Muscle of leg (tissue), 11 donors: ENCODE data around the gene R3HDM2. TPM values are rescaled to one million over a fixed set of nuclear protein-coding genes. Genes with fewer than 3 reads are reported as not detected.

ENCODE experiments used
- DNase-seq: peaks from one replicate; pipeline ENCODE4 v3.0.0; 2013
- H3K27ac ChIP-seq: one replicate; pipeline ENCODE4 v1.5.1; 2013; ENCODE audit warnings: mild to moderate bottlenecking, low read length, control low read depth
- H3K27me3 ChIP-seq: one replicate; pipeline ENCODE4 v1.6.1; 2013; ENCODE audit warnings: low read length; ENCODE audit not compliant: control insufficient read depth, insufficient read depth
- H3K36me3 ChIP-seq: one replicate; pipeline ENCODE4 v1.6.1; 2013; ENCODE audit warnings: low read length; ENCODE audit not compliant: control insufficient read depth, insufficient read depth
- H3K4me1 ChIP-seq: one replicate; pipeline ENCODE4 v1.6.1; 2013; ENCODE audit warnings: low read length; ENCODE audit not compliant: control insufficient read depth, insufficient read depth
- H3K4me3 ChIP-seq: one replicate; pipeline ENCODE4 v1.5.1; 2013; ENCODE audit warnings: low read length, control low read depth
- H3K9me3 ChIP-seq: replicated peaks from 2 replicates; pipeline ENCODE4 v1.6.1; 2013; ENCODE audit warnings: low read depth, low read length; ENCODE audit not compliant: control insufficient read depth
- WGBS: methylation state at CpG from one replicate; pipeline ENCODE4 v1.1.5; 2013; ENCODE audit warnings: missing lambda C conversion rate; ENCODE audit not compliant: insufficient coverage; 5-methylcytosine and 5-hydroxymethylcytosine counted together
- polyA plus RNA-seq, 8 donors: library from polyadenylated mRNA; unstranded; fragments of 120-200 nt; gene quantifications; one replicate each; pipeline versions ENCODE4 v1.2.1 to v1.2.3, GENCODE V29; 2013; ENCODE audit warnings: inconsistent platforms in 1 of 8, low replicate concordance in 1 of 8; ENCODE audit not compliant: insufficient read length in 8 of 8, insufficient read depth in 1 of 8
- total RNA-seq: library from RNA; stranded (reverse); fragments of 120-200 nt; gene quantifications from one replicate; pipeline ENCODE4 v1.2.4, GENCODE V29; 2013

Gene R3HDM2
- total and polyA plus RNA-seq, 9 donors = 20.2 to 52.6 (median 39.6) TPM

DNA sequence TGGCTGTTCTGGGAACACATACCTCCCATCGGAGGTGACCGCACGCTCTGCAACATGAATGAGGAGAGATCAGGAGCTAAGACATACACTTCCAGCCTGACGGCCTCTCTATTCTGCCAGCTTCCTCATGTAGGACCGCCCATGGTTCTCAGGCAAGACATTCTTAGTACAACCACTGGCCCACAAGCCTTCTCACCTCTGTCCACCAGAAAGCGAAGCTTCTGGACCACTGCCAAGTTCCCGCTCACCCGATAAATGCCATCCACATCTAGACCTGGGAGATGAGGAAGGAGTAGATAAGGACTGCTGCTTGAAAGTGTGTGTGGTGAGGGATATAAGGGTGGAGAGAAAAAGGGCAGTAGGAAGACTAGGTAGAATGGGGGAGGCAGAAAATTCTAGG, 43.6 kb upstream of the R3HDM2 start:
- no peak for DNase-seq
- Histone ChIP-seq H3K4me3 (no peak overlapping the region), H3K27me3 (peaks cover 70% of the 10 kb centered on the region), H3K4me1 (peaks cover 16% of the 10 kb centered on the region), H3K36me3 (peaks cover 10% of the 10 kb centered on the region), H3K27ac (no peak overlapping the region), H3K9me3 (no peaks in the 10 kb centered on the region)
- WGBS = 81% methylated on average over 5 of the region's 8 CpGs

GRCh38 chr12:57473886-57474285, 43.0 kb upstream of the R3HDM2 start:
- H3K27me3 ChIP-seq = peaks cover 67% of the 10 kb centered on the region
- no CpG with 5 or more reads among the region's 5 CpGs for WGBS
- H3K36me3 ChIP-seq = peaks cover 14% of the 10 kb centered on the region
- H3K27ac ChIP-seq = no peak overlapping the region
- no peaks in the 10 kb centered on the region for H3K9me3 ChIP-seq
- H3K4me3 ChIP-seq = no peak overlapping the region
- H3K4me1 ChIP-seq = peaks cover 16% of the 10 kb centered on the region
- no peak for DNase-seq

- DNase-seq = no peak
- H3K9me3 ChIP-seq = no peaks in the 10 kb centered on the region
- H3K27me3 ChIP-seq = peaks cover 64% of the 10 kb centered on the region
- H3K36me3 ChIP-seq = peaks cover 15% of the 10 kb centered on the region
- H3K4me3 ChIP-seq = no peak overlapping the region
- no peak overlapping the region for H3K27ac ChIP-seq
- peaks cover 16% of the 10 kb centered on the region for H3K4me1 ChIP-seq
- WGBS = 40% methylated on average over 1 of the region's 3 CpGs
Measured at GRCh38 chr12:57473392-57473791, 42.5 kb upstream of the R3HDM2 start.

- Histone ChIP-seq H3K36me3 (peaks cover 22% of the 10 kb centered on the region), H3K27me3 (peaks cover 54% of the 10 kb centered on the region)
Measured at GRCh38 chr12:57472391-57472790, 41.5 kb upstream of the R3HDM2 start.

GRCh38 chr12:57471661-57472060, 40.8 kb upstream of the R3HDM2 start:
- Histone ChIP-seq H3K4me1 (peaks cover 16% of the 10 kb centered on the region), H3K36me3 (peaks cover 22% of the 10 kb centered on the region), H3K27ac (no peak overlapping the region), H3K27me3 (peaks cover 46% of the 10 kb centered on the region), H3K4me3 (no peak overlapping the region), H3K9me3 (no peaks in the 10 kb centered on the region)
- 80% methylated on average over 2 of the region's 3 CpGs for WGBS
- DNase-seq = no peak

More at GRCh38 chr12:57472391-57472790, 41.5 kb upstream of the R3HDM2 start:
- Histone ChIP-seq H3K9me3 (no peaks in the 10 kb centered on the region), H3K27ac (no peak overlapping the region), H3K4me1 (peaks cover 16% of the 10 kb centered on the region), H3K4me3 (no peak overlapping the region)
- WGBS = no CpG with 5 or more reads among the region's 3 CpGs
- no peak for DNase-seq

- no peak for DNase-seq
- Histone ChIP-seq H3K27ac (no peak overlapping the region), H3K9me3 (no peaks in the 10 kb centered on the region), H3K27me3 (peaks cover 41% of the 10 kb centered on the region), H3K4me1 (peaks cover 12% of the 10 kb centered on the region), H3K4me3 (no peak overlapping the region), H3K36me3 (peaks cover 22% of the 10 kb centered on the region)
- WGBS = 83% methylated on average over 1 of the region's 4 CpGs
Measured at GRCh38 chr12:57470970-57471656, 40.3 kb upstream of the R3HDM2 start.

DNA sequence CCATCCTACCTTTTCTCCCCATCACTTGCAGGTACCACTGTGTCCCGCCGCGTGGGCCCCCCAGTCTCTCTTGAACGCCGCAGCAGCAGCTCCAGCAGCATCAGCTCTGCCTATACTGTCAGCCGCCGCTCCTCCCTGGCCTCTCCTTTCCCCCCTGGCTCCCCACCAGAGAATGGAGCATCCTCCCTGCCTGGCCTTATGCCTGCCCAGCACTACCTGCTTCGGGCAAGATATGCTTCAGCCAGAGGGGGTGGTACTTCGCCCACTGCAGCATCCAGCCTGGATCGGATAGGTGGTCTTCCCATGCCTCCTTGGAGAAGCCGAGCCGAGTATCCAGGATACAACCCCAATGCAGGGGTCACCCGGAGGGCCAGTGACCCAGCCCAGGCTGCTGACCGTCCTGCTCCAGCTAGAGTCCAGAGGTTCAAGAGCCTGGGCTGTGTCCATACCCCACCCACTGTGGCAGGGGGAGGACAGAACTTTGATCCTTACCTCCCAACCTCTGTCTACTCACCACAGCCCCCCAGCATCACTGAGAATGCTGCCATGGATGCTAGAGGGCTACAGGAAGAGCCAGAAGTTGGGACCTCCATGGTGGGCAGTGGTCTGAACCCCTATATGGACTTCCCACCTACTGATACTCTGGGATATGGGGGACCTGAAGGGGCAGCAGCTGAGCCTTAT, 39.6 kb upstream of the R3HDM2 start:
- no peak for DNase-seq
- peaks cover 26% of the 10 kb centered on the region for H3K36me3 ChIP-seq
- peaks cover 34% of the 10 kb centered on the region for H3K27me3 ChIP-seq
- H3K27ac ChIP-seq = no peak overlapping the region
- H3K4me3 ChIP-seq = no peak overlapping the region
- peaks cover 5% of the 10 kb centered on the region for H3K4me1 ChIP-seq
- H3K9me3 ChIP-seq = no peaks in the 10 kb centered on the region
- WGBS = 92% methylated on average over 13 of the region's 14 CpGs

DNA sequence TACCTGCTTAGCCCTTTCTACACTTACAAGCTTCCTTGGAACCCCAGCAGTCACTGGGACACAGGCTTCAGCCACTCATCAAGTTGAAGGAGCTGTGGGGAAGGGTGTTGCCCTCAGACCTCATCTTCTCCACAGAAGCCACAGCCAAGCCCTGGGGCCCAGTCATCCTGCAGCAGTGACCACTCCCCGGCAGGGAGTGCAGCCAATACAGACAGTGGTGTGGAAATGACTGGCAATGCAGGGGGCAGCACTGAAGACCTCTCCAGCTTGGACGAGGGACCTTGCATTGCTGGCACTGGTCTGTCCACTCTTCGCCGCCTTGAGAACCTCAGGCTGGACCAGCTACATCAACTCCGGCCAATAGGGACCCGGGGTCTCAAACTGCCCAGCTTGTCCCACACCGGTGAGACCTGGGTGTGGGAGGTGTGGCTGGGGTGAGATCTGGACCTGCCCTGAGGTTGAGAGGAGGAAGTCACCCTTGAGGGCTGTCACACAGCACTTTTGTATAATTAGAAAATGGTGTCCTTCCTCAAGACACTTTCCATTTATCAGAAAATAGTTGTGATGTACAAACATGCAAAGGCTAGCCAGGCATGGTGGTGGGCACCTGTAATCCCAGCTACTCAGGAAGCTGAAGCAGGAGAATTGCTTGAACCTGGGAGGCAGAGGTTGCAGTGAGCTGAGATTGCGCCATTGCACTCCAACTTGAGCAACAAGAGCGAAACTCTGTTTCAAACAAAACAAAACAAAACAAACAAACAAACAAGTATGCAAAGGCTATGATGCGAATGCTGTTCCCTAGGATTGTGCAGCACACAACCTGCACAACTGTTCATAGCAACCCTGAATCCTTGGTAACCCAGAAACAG, 38.7 kb upstream of the R3HDM2 start:
- DNase-seq = no peak
- H3K4me3 ChIP-seq = no peak overlapping the region
- no peaks in the 10 kb centered on the region for H3K9me3 ChIP-seq
- WGBS = 87% methylated on average over 8 of the region's 10 CpGs
- peaks cover 29% of the 10 kb centered on the region for H3K36me3 ChIP-seq
- H3K27ac ChIP-seq = no peak overlapping the region
- peaks cover 27% of the 10 kb centered on the region for H3K27me3 ChIP-seq
- H3K4me1 ChIP-seq = no peaks in the 10 kb centered on the region

DNA sequence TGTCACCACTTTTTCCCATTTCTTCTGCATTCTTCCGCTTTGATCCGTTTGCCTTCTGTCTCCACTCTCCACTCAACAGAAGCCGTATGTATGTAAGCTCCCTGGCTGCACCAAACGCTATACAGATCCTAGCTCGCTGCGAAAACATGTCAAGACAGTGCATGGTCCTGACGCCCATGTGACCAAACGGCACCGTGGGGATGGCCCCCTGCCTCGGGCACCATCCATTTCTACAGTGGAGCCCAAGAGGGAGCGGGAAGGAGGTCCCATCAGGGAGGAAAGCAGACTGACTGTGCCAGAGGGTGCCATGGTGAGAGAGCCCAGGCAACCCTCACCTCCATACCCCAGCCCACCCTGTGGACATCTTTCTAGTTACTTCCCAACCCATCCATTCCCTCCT, 37.1 kb upstream of the R3HDM2 start:
- no peak for DNase-seq
- Histone ChIP-seq H3K4me3 (no peak overlapping the region), H3K36me3 (peaks cover 32% of the 10 kb centered on the region), H3K27ac (no peak overlapping the region), H3K4me1 (peaks cover 7% of the 10 kb centered on the region), H3K27me3 (peaks cover 14% of the 10 kb centered on the region), H3K9me3 (no peaks in the 10 kb centered on the region)
- 81% methylated on average over 10 of the region's 11 CpGs for WGBS
